Gastroesophageal sphincter (tissue), 4 donors: ENCODE results near the gene SPPL3. TPM values are rescaled to one million over a fixed set of nuclear protein-coding genes. Genes with fewer than 3 reads are reported as not detected.

Experiments
- ATAC-seq: fragments of 150-250 bp; one replicate; pipeline ENCODE4 v1.9.1; 2016; ENCODE audit warnings: mild to moderate bottlenecking, moderate library complexity
- H3K27ac ChIP-seq, 4 donors: fragments of 200-600 bp; sonication (generic) in 3 of 4; 1 replicate in 3 of 4; 2 replicates in 1 of 4; pipeline ENCODE4 v1.5.1; 2016 to 2019
- H3K27me3 ChIP-seq: fragments of 200-600 bp; sonication (generic); one replicate; pipeline ENCODE4 v1.5.1; 2019
- H3K36me3 ChIP-seq, 2 donors: fragments of 200-600 bp; sonication (generic); one replicate each; pipeline ENCODE4 v1.5.1; 2019; ENCODE audit warnings: control low read depth in 1 of 2
- H3K4me1 ChIP-seq, 3 donors: fragments of 200-600 bp; sonication (generic); 1 replicate in 2 of 3; 2 replicates in 1 of 3; pipeline ENCODE4 v1.5.1; 2016 to 2019; ENCODE audit warnings: control low read depth in 2 of 3
- H3K4me3 ChIP-seq, 2 donors: fragments of 200-600 bp; sonication (generic); one replicate each; pipeline ENCODE4 v1.5.1; 2019; ENCODE audit warnings: mild to moderate bottlenecking in 1 of 2, moderate library complexity in 1 of 2
- H3K9me3 ChIP-seq, 3 donors: fragments of 200-600 bp; sonication (generic); one replicate each; pipeline ENCODE4 v1.5.1; 2017 to 2019; ENCODE audit warnings: control low read depth in 2 of 3
- EP300 ChIP-seq: sonication (generic); formaldehyde crosslinking; IDR thresholded peaks from one replicate; pipeline ENCODE4 v1.6.1; 2017; ENCODE audit warnings: antibody characterized with exemption, mild to moderate bottlenecking
- POLR2A ChIP-seq, 2 donors: fragments of 450-650 bp; IDR thresholded peaks; one replicate each; pipeline ENCODE4 v1.6.1; 2017; ENCODE audit warnings: antibody characterized with exemption in 2 of 2, mild to moderate bottlenecking in 2 of 2, moderate library complexity in 1 of 2
- POLR2AphosphoS5 ChIP-seq: sonication (generic); formaldehyde crosslinking; IDR thresholded peaks from one replicate; pipeline ENCODE4 v1.6.1; 2017; ENCODE audit warnings: antibody characterized with exemption
- WGBS, 2 donors: methylation state at CpG; one replicate each; pipeline ENCODE4 v1.1.5; 2018; ENCODE audit warnings: low coverage in 1 of 2; 5-methylcytosine and 5-hydroxymethylcytosine counted together
- total RNA-seq, 4 donors: library from RNA; depleted of rRNA; stranded (reverse); fragments of >200 nt; gene quantifications; one replicate each; pipeline ENCODE4 v1.1.0, GENCODE V29; 2016
- TF ChIP-seq, protein P1 (sequence below), 4 experiments: fragments of 200-600 bp in 2 of 4; fragments of 450-650 bp in 2 of 4; sonication (generic) in 1 of 4; IDR thresholded peaks; one replicate each; pipeline ENCODE4 v1.5.1; 2017 to 2019; ENCODE audit warnings: antibody characterized with exemption in 4 of 4, mild to moderate bottlenecking in 2 of 4, moderate library complexity in 2 of 4

Gene SPPL3
- total RNA-seq, 4 donors from 2014 or later, result 16.2 to 20.2 (median 19.0) TPM

DNA sequence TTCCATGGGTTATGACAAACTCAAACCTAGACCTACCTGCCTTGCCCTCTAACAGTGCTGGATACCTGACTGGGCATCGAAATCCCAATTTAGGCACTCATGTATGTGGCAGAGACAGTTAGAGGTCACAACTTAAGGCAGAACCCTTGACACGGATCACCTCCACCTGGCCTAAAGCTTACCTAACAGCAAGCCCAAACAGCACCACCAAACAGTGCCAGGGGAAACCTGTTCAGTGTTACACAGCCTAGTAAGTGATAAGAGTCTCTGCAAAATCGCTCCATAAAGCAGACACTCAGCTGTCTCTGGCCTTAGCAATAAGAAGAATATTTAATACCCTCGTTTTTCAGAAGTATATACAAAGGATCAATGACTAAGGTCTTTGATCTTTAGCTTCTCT is 77.8 kb downstream of the SPPL3 start:
- Histone ChIP-seq H3K27ac (no peak overlapping the region), H3K4me3 (no peak overlapping the region), H3K4me1 (peaks cover 1 to 60% (median 5%) of the 10 kb centered on the region in 3 donors), H3K9me3 (no peaks in the 10 kb centered on the region), H3K36me3 (no peaks in the 10 kb centered on the region), H3K27me3 (no peaks in the 10 kb centered on the region)
- 70% methylated on average over 3 to 4 of the region's 4 CpGs for WGBS, 2 donors
- no peak for ATAC-seq
- no peak for TF ChIP-seq POLR2A (IDR thresholded peaks at IDR 0.05)
- TF ChIP-seq, protein P1, sequence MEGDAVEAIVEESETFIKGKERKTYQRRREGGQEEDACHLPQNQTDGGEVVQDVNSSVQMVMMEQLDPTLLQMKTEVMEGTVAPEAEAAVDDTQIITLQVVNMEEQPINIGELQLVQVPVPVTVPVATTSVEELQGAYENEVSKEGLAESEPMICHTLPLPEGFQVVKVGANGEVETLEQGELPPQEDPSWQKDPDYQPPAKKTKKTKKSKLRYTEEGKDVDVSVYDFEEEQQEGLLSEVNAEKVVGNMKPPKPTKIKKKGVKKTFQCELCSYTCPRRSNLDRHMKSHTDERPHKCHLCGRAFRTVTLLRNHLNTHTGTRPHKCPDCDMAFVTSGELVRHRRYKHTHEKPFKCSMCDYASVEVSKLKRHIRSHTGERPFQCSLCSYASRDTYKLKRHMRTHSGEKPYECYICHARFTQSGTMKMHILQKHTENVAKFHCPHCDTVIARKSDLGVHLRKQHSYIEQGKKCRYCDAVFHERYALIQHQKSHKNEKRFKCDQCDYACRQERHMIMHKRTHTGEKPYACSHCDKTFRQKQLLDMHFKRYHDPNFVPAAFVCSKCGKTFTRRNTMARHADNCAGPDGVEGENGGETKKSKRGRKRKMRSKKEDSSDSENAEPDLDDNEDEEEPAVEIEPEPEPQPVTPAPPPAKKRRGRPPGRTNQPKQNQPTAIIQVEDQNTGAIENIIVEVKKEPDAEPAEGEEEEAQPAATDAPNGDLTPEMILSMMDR (IDR thresholded peaks at IDR 0.05), result no peak
- no peak for TF ChIP-seq EP300
- TF ChIP-seq POLR2AphosphoS5, result no peak

DNA sequence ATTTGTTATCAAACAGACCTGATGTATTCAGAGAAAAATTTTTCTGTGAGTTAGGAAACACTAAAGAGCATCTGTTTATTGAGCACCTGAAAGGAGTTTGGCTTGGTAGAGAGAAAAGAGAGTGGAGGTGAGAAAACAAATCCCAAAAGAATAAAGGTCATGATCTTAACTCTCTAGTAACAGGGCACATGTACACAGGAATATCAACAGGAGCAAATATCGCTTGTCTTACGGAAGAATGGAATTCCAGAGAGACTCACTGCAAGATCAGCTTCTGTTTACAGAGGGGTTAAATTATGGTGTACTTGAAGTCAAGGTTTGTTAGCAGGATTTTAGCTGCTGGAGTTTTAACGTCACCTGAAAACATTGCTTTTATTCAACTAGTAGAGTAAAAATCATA is 78.8 kb downstream of the SPPL3 start:
- Histone ChIP-seq H3K4me3 (no peak overlapping the region), H3K9me3 (no peaks in the 10 kb centered on the region), H3K27me3 (no peaks in the 10 kb centered on the region), H3K4me1 (peaks cover 0 to 51% (median 0%) of the 10 kb centered on the region in 3 donors), H3K27ac (no peak overlapping the region), H3K36me3 (no peaks in the 10 kb centered on the region)
- ATAC-seq, result no peak
- WGBS, 2 donors, result 91 to 93% methylated on average over 3 of the region's 3 CpGs
- no peak for TF ChIP-seq POLR2AphosphoS5
- no peak for TF ChIP-seq POLR2A (IDR thresholded peaks at IDR 0.05)
- TF ChIP-seq, protein P1 (IDR thresholded peaks at IDR 0.05), result no peak
- TF ChIP-seq EP300, result no peak

DNA sequence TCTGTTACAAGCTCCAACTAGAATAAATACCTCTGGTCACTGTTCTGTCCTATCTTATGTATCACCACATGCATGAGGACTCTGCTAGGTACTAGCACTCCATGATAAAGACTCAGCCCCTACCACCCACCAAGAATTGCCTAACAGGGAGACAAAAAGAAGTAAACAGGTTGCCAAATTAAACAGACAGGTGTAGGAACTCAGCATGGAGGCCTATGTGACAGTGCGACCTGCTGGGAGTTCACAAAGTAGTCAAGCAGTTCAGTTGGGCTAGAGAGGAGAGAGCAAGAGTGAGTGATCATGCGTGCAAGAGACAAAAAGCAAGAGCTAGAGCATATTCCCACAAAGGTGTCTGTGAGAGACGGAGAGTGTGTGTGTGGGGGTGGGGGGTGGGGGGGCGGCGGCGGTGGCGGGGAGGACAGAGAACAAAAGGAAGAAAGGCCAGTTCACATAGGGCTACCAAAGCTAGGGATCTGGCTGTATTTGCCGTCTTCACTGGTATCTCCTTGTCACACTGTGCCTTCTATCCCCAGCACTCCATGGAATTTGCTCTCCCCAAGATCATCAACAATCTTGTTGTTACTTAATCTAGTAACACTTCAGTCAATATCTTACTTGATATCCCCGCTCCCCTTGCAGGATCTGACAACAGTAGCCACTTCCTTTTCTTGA is 81.2 kb downstream of the SPPL3 start:
- Histone ChIP-seq H3K27me3 (no peaks in the 10 kb centered on the region), H3K4me1 (peaks cover 0 to 37% (median 0%) of the 10 kb centered on the region in 3 donors), H3K36me3 (no peaks in the 10 kb centered on the region), H3K9me3 (no peaks in the 10 kb centered on the region), H3K27ac (no peak overlapping the region), H3K4me3 (no peak overlapping the region)
- no peak for ATAC-seq
- TF ChIP-seq, protein P1 (IDR thresholded peaks at IDR 0.05), result no peak
- TF ChIP-seq EP300 (no peak), POLR2AphosphoS5 (no peak), POLR2A (IDR thresholded peaks at IDR 0.05) (no peak)
- WGBS, 2 donors, result 85 to 95% methylated on average over 3 to 4 of the region's 9 CpGs

DNA sequence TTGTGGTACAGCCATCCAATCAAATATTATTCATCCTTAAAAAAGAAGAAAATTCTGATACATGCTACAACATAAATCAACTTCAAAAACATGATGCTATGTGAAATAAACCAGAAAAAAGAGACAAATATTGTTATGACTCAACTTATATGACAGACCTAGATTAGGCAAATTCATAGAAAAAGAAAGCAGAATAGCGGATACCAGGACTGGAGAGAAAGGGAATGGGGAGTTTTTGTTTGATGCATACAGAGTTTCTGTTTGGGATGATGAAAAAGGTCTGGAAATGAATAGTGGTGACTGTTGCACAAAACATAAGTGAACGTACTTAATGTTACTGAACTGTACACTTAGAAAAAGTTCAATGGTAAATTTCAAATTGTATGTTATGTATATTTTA is 82.3 kb downstream of the SPPL3 start:
- no peaks in the 10 kb centered on the region for H3K36me3 ChIP-seq
- WGBS, 2 donors, result 83 to 100% methylated on average over 1 to 2 of the region's 2 CpGs
- H3K4me3 ChIP-seq, result no peak overlapping the region
- peaks cover 0 to 29% (median 0%) of the 10 kb centered on the region in 3 donors for H3K4me1 ChIP-seq
- no peak overlapping the region for H3K27ac ChIP-seq
- H3K9me3 ChIP-seq, result no peaks in the 10 kb centered on the region
- TF ChIP-seq, protein P1 (IDR thresholded peaks at IDR 0.05), result no peak
- no peak for TF ChIP-seq EP300
- no peaks in the 10 kb centered on the region for H3K27me3 ChIP-seq
- no peak for ATAC-seq

DNA sequence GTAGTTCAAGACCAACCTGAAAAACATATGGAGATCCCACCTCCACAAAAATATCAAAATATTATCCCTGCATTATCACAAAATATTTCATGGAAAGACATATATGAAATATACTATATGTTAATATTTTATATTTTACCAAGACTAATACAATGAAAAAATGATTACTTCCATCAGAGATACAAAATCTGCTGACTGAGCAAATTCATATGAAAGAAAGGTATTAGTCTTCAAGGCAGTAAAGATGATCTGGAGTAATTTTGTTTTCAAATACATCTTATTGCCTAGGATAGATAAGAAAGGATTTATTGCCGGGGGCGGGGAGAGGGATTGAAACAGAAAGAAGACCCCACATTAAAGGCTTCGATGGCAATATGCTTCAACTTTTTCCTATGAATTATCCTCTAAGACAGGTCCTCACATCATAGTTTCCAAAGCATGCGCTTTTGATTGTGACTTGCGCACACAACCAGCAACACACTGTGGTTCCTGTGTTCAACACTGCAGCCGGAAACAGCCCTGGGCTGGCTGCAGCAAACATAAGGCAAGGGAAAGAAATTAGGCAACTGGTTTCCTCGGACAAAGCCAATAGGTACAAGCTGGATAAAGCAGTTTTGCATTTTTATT is 83.2 kb downstream of the SPPL3 start:
- H3K36me3 ChIP-seq, result no peaks in the 10 kb centered on the region
- H3K27me3 ChIP-seq, result no peaks in the 10 kb centered on the region
- H3K27ac ChIP-seq, result no peak overlapping the region
- H3K4me3 ChIP-seq, result no peak overlapping the region
- TF ChIP-seq EP300 (no peak), POLR2AphosphoS5 (no peak), POLR2A (IDR thresholded peaks at IDR 0.05) (no peak)
- TF ChIP-seq, protein P1 (IDR thresholded peaks at IDR 0.05), result no peak
- H3K4me1 ChIP-seq, result peaks cover 0 to 25% (median 0%) of the 10 kb centered on the region in 3 donors
- H3K9me3 ChIP-seq, result no peaks in the 10 kb centered on the region
- ATAC-seq, result no peak
- WGBS, 2 donors, result 70 to 88% methylated on average over 7 of the region's 7 CpGs
